WTC11 (cell line): ENCODE results near the gene MAPK11. TPM values are rescaled to one million over a fixed set of nuclear protein-coding genes. Genes with fewer than 3 reads are reported as not detected.

Experiments used
- ATAC-seq: fragments of 200-7000 bp; cut with Tn5 transposase; 2 replicates; pipeline ENCODE4 v1.10.0; 2021; ENCODE audit warnings: mild to moderate bottlenecking, moderate library complexity
- CTCF ChIA-PET: fragments of 300-600 bp; sonication (Branson Sonifier 250); formaldehyde crosslinking; loops from one replicate; lab custom pipeline; 2021; ENCODE audit warnings: antibody characterized with exemption; lab: Charles Lee
- POLR2A ChIA-PET: fragments of 350-600 bp; sonication (Branson Sonifier 250); formaldehyde crosslinking; loops from one replicate; lab custom pipeline; 2021; ENCODE audit warnings: antibody characterized with exemption; lab: Charles Lee
- DNase-seq: peaks from one replicate; pipeline ENCODE4 v3.0.0; 2021; ENCODE audit warnings: low spot score
- H3K27ac Mint-ChIP-seq: 2 replicates; pipeline ENCODE4 v1.8.0; 2021; ENCODE audit warnings: mixed read lengths
- H3K27me3 Mint-ChIP-seq: 2 replicates; pipeline ENCODE4 v1.8.0; 2021; ENCODE audit warnings: low read depth, mild to moderate bottlenecking, moderate library complexity, mixed read lengths
- H3K36me3 Mint-ChIP-seq: 2 replicates; pipeline ENCODE4 v1.8.0; 2021; ENCODE audit warnings: mixed read lengths
- H3K4me1 Mint-ChIP-seq: 2 replicates; pipeline ENCODE4 v1.8.0; 2022; ENCODE audit warnings: mixed read lengths
- H3K4me3 Mint-ChIP-seq: 2 replicates; pipeline ENCODE4 v1.8.0; 2021; ENCODE audit warnings: mild to moderate bottlenecking, moderate library complexity, mixed read lengths
- H3K9me3 Mint-ChIP-seq: 2 replicates; pipeline ENCODE4 v1.8.0; 2021; ENCODE audit warnings: mixed read lengths
- AFF4 ChIP-seq: sonication (generic); formaldehyde crosslinking; IDR thresholded peaks from 2 replicates; pipeline ENCODE4 v1.8.1; 2023; ENCODE audit warnings: mild to moderate bottlenecking, missing genetic modification reagents, borderline replicate concordance
- ARID4B ChIP-seq: sonication (generic); formaldehyde crosslinking; IDR thresholded peaks from 2 replicates; pipeline ENCODE4 v1.8.0; 2023; ENCODE audit warnings: missing genetic modification reagents, mild to moderate bottlenecking, borderline replicate concordance
- CREB1 ChIP-seq: sonication (generic); formaldehyde crosslinking; IDR thresholded peaks from 2 replicates; pipeline ENCODE4 v1.8.0; 2023; ENCODE audit warnings: mild to moderate bottlenecking, missing genetic modification reagents
- E2F1 ChIP-seq: sonication (generic); formaldehyde crosslinking; IDR thresholded peaks from 2 replicates; pipeline ENCODE4 v1.8.0; 2022; ENCODE audit warnings: mild to moderate bottlenecking, missing genetic modification reagents
- ELF4 ChIP-seq: sonication (generic); formaldehyde crosslinking; IDR thresholded peaks from 2 replicates; pipeline ENCODE4 v1.8.1; 2022; ENCODE audit warnings: low read depth, mild to moderate bottlenecking, moderate library complexity, missing genetic modification reagents
- ERG ChIP-seq: fragments of 250-450 bp; sonication (Bioruptor Pico); IDR thresholded peaks from 2 replicates; pipeline ENCODE4 v1.8.0; 2021; ENCODE audit warnings: mild to moderate bottlenecking
- ETV6 ChIP-seq: sonication (generic); formaldehyde crosslinking; IDR thresholded peaks from 2 replicates; pipeline ENCODE4 v1.8.1; 2022; ENCODE audit warnings: mild to moderate bottlenecking, missing genetic modification reagents
- FOXK1 ChIP-seq: sonication (generic); formaldehyde crosslinking; IDR thresholded peaks from 2 replicates; pipeline ENCODE4 v1.8.0; 2022; ENCODE audit warnings: mild to moderate bottlenecking, moderate library complexity, missing genetic modification reagents
- HMGA2 ChIP-seq: fragments of 250-450 bp; sonication (Bioruptor Pico); IDR thresholded peaks from 2 replicates; pipeline ENCODE4 v1.4.0; 2021; ENCODE audit warnings: mild to moderate bottlenecking, moderate library complexity
- MAX ChIP-seq: sonication (generic); formaldehyde crosslinking; IDR thresholded peaks from 2 replicates; pipeline ENCODE4 v1.8.0; 2022; ENCODE audit warnings: mild to moderate bottlenecking, missing genetic modification reagents
- MLX ChIP-seq: sonication (generic); formaldehyde crosslinking; IDR thresholded peaks from 2 replicates; pipeline ENCODE4 v1.8.1; 2023; ENCODE audit warnings: mild to moderate bottlenecking, missing genetic modification reagents, moderate library complexity
- MXD4 ChIP-seq: fragments of 250-450 bp; sonication (Bioruptor Pico); IDR thresholded peaks from 2 replicates; pipeline ENCODE4 v1.8.0; 2021; ENCODE audit warnings: mild to moderate bottlenecking, moderate library complexity, borderline replicate concordance
- NR3C1 ChIP-seq: sonication (generic); formaldehyde crosslinking; conservative IDR thresholded peaks from 2 replicates; pipeline ENCODE4 v1.8.1; 2023; ENCODE audit warnings: low read depth, mild to moderate bottlenecking, missing genetic modification reagents
- RELA ChIP-seq: sonication (generic); formaldehyde crosslinking; IDR thresholded peaks from 2 replicates; pipeline ENCODE4 v1.8.1; 2022; ENCODE audit warnings: missing genetic modification reagents, mild to moderate bottlenecking, borderline replicate concordance
- RORB ChIP-seq: fragments of 250-450 bp; sonication (Bioruptor Pico); IDR thresholded peaks from 2 replicates; pipeline ENCODE4 v1.9.0; 2021; ENCODE audit warnings: mild to moderate bottlenecking
- TEAD1 ChIP-seq: sonication (generic); formaldehyde crosslinking; IDR thresholded peaks from 2 replicates; pipeline ENCODE4 v1.8.0; 2022; ENCODE audit warnings: mild to moderate bottlenecking, missing genetic modification reagents
- ZBTB21 ChIP-seq: sonication (generic); formaldehyde crosslinking; IDR thresholded peaks from 2 replicates; pipeline ENCODE4 v1.8.1; 2023; ENCODE audit warnings: mild to moderate bottlenecking, missing genetic modification reagents, borderline replicate concordance
- ZBTB43 ChIP-seq: sonication (generic); formaldehyde crosslinking; IDR thresholded peaks from 2 replicates; pipeline ENCODE4 v1.8.1; 2023; ENCODE audit warnings: mild to moderate bottlenecking, missing genetic modification reagents
- ZNF121 ChIP-seq: sonication (generic); formaldehyde crosslinking; IDR thresholded peaks from 2 replicates; pipeline ENCODE4 v1.8.0; 2023; ENCODE audit warnings: missing genetic modification reagents
- ZNF396 ChIP-seq: fragments of 250-450 bp; sonication (Bioruptor Pico); IDR thresholded peaks from 2 replicates; pipeline ENCODE4 v1.8.0; 2021; ENCODE audit warnings: mild to moderate bottlenecking, moderate library complexity, borderline replicate concordance
- total RNA-seq: library from RNA; stranded (reverse); gene quantifications from 3 replicates; pipeline ENCODE4 v1.2.3, GENCODE V29; 2021

MAPK11 gene
- total RNA-seq, 1 experiment from 2014 or later, result 2.3 TPM

GRCh38 chr22:50308597-50308935, 38.4 kb upstream of the MAPK11 start:
- ATAC-seq, result no peak
- peaks cover 6% of the 10 kb centered on the region; the same call in 1 of the 2 replicates for H3K27me3 Mint-ChIP-seq
- H3K4me1 Mint-ChIP-seq, result peaks cover 29% of the 10 kb centered on the region
- ChIA-PET POLR2A (interaction anchor here (0.5 to 1.4 kb wide), 2 partner anchors 14 to 16 kb away, joined by 4 read pairs; no protein-coding TSS in a partner anchor), CTCF (interaction anchor here (0.6 to 1.1 kb wide), 3 partner anchors 8 to 37 kb away, joined by 3 to 4 read pairs (median 3); no protein-coding TSS in a partner anchor)
- no peak for DNase-seq
- no peak overlapping the region; the same call in 1 of the 2 replicates for H3K27ac Mint-ChIP-seq
- TF ChIP-seq MLX, result no peak
- TF ChIP-seq ZNF121 (CRISPR knock-in tag), result no peak
- no peak for TF ChIP-seq TEAD1 (CRISPR knock-in tag)
- TF ChIP-seq ETV6, result no peak
- TF ChIP-seq MXD4 (CRISPR knock-in tag), result no peak
- TF ChIP-seq ARID4B (CRISPR knock-in tag), result no peak
- no peak for TF ChIP-seq FOXK1
- no peak for TF ChIP-seq RORB (CRISPR knock-in tag)
- no peak for TF ChIP-seq ZNF396
- TF ChIP-seq ZBTB43 (CRISPR knock-in tag), result no peak
- TF ChIP-seq ELF4 (CRISPR knock-in tag), result no peak
- no peak for TF ChIP-seq NR3C1 (CRISPR knock-in tag)
- no peak for TF ChIP-seq HMGA2 (CRISPR knock-in tag)
- no peak for TF ChIP-seq RELA
- TF ChIP-seq E2F1 (CRISPR knock-in tag), result no peak
- no peak overlapping the region for H3K4me3 Mint-ChIP-seq
- H3K36me3 Mint-ChIP-seq, result no peaks in the 10 kb centered on the region
- H3K9me3 Mint-ChIP-seq, result no peaks in the 10 kb centered on the region

- Mint-ChIP-seq H3K27ac (no peak overlapping the region), H3K36me3 (no peaks in the 10 kb centered on the region), H3K27me3 (peaks cover 6% of the 10 kb centered on the region; the same call in 1 of the 2 replicates), H3K4me1 (peaks cover 29% of the 10 kb centered on the region), H3K9me3 (no peaks in the 10 kb centered on the region), H3K4me3 (no peak overlapping the region)
- ChIA-PET CTCF (interaction anchor here (0.6 to 2.1 kb wide), 7 partner anchors 8 to 218 kb away, joined by 3 to 9 read pairs (median 5); partner anchors contain the start of gene SCO2), POLR2A (interaction anchor here (1.0 to 2.2 kb wide), 4 partner anchors 14 to 386 kb away, joined by 3 to 10 read pairs (median 4); no protein-coding TSS in a partner anchor)
- DNase-seq (no peak), ATAC-seq (no peak)
- TF ChIP-seq ZBTB21 (CRISPR knock-in tag) (no peak), ERG (no peak), AFF4 (CRISPR knock-in tag) (no peak), CREB1 (CRISPR knock-in tag) (no peak), MAX (CRISPR knock-in tag) (no peak)
Measured at GRCh38 chr22:50307890-50308596, 37.9 kb upstream of the MAPK11 start.
